NCI-H460 (cell line): Measurements from ENCODE around the gene EEA1. TPM values are rescaled to one million over a fixed set of nuclear protein-coding genes. Genes with fewer than 3 reads are reported as not detected.

ENCODE experiments used
- DNase-seq: peaks from one replicate; pipeline ENCODE4 v3.0.0-alpha.2; 2016; ENCODE audit warnings: low read depth; ENCODE audit errors: extremely low read depth
- total RNA-seq: library from RNA; depleted of rRNA; stranded (reverse); fragments of >200 nt; shearing (Covaris generic); gene quantifications from 2 replicates; pipeline ENCODE4 v1.2.3, GENCODE V29; 2014

EEA1 gene
- total RNA-seq, 1 experiment from 2014 or later, result 11.7 TPM

DNA sequence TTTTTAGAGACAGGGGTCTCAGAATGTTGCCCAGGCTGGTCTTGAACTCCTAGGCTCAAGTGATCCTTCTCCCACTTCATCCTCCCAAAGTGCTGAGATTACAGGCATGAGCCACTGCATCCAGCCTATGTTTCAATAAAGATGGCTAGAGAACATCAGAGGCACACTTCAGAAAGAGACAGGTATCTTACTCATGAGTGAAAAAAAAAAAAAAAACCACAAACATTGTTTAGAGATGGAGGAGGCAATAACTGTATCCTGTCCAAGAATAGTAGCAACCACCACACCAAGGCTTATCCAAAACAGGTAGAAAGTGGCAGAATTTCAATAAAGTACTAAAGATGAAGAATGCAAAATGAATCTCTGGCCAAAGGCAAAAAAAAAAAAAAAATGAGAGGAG is 30.3 kb downstream of the EEA1 start:
- DNase-seq, result no peak

DNA sequence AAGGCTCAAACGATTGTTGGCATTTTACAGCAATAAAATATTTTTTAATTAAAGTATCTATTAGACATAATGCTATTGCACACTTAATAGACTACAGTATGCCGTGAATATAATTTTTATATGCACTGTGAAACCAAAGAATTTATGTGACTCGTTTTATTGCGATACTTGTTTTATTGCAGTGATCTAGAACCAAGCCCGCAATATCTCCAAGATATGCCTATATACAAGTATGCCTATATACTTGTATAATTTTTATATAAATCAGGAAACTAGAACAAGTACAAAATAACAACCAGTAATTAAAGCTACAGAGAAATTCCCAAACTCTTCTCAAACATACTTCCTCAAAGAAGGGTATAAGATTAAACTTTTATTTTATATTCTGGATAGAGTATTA is 31.3 kb downstream of the EEA1 start:
- no peak for DNase-seq

- no peak for DNase-seq
These were observed 38.4 kb downstream of the EEA1 start for GRCh38 chr12:92890601-92891106.

DNA sequence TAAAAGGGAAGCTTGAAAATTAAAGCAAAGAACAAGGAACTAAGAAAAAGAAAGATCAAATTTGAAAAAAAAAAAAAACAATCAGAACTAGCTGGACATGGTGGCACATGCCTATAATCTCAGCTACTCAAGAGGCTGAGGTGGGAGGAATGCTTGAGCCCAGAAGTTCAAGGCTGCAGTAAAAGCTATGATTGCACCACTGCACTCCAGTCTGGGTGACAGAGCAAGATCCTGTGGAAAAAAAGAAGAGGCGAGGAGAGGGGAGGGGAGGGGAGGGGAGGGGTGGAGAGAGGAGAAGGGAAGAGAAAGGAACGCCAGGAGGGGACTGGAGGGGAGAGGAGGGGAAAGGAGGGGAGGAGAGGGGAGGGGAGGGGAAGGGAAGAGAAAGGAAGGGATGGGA is 43.0 kb downstream of the EEA1 start:
- DNase-seq, result no peak

DNA sequence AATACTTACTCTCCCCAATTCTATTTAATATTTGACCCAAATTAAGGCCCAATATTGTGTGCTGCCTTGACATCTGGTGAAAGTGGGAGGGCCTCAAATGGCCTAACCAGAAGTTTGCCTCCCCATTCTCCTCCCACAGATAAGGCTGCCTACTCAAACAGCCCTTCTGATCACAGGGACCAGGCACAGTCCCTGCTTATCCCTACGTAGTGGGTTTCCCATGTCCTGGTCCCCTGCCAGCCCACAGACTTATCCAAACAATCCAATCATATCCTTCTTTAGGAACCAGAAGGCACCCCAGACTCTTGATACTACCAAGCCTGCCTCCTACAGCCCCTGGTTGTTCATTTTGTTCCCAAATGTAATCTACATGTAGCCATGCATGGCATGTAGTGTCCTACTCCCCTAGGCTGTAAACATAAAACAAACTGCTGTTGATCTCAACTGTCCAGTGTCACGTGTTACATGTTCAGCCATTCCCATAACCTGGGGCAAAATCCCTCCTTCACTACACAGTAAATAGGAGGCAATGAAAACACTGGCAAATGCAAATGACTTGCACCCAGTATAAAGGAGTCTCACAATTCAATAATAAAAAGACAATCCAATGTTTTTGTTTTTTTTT is 49.3 kb downstream of the EEA1 start:
- DNase-seq, result no peak

- DNase-seq, result no peak
These were observed 51.2 kb downstream of the EEA1 start for GRCh38 chr12:92877904-92878303.

DNA sequence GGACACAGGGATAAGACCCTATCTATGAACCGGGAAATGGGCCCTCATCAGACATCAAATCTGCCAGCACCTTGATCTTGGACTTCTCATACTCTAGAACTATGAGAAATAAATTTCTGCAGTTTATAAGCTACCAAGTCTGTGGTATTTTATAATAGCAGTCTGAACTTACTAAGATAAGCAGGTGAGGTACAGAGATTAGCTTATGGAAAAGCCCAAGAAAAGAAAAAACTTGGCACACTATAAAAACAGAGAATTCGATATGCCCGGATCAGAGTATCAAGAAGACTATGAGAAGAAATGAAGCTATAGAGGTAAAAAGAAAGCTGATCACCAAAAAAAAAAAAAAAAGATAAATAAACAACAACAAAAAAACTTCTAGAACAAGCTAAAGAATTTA is 52.6 kb downstream of the EEA1 start:
- no peak for DNase-seq

GRCh38 chr12:92871116-92871515 is 58.0 kb downstream of the EEA1 start:
- DNase-seq, result no peak

DNA sequence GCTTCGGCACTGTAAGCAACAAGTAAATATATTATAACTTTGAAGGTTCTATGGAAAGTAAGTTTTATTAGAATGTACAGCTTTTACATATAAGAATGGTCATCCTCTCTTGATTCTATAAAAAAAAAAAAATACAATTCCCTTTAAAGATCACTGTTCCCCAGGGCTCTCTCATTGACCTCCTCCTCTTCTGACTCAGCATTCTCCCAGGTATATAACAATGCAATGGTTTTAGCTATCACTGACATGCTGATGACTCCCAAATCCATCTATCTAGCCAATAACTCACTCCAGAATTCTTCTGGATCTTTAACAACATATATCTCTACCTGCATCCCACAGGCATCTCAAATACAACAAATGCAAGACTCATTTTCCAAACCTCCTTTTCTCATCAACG is 62.7 kb downstream of the EEA1 start:
- DNase-seq, result no peak

DNA sequence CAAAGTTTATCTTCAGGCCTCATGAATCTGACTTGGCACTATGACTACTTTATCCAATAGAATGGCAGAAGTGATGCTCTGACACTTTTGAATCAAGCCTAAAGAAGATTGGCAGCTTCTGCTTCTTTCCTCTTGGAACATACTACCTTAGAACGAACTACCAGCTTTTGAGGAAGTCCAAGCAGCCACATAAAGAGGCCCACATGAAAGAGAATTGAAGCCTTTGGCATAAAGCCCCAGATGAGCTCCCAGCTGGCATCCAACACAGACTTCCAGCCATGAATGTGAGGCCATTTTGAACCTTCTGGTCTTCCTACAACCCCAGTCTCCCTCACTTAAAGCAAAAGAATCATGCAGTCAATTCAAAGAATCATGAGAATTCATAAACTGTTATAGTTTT is 65.8 kb downstream of the EEA1 start:
- DNase-seq, result no peak

DNA sequence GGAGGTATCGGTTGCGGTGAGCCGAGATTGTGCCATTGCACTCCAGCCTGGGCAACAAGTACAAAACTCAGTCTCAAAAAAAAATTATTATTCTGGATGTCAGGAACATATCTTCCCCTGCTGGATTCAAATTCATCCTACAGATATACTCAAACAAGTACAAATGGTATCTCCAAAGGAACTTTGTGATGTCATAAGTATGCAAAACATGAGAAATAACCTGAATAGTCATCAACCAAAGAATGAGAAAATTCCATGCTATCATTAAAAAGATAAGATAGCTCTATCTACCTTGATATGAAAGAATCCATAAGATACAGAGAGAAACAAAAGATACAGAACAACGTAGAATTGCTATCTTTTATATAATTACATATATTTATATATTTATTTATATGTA is 67.7 kb downstream of the EEA1 start:
- DNase-seq, result no peak

DNA sequence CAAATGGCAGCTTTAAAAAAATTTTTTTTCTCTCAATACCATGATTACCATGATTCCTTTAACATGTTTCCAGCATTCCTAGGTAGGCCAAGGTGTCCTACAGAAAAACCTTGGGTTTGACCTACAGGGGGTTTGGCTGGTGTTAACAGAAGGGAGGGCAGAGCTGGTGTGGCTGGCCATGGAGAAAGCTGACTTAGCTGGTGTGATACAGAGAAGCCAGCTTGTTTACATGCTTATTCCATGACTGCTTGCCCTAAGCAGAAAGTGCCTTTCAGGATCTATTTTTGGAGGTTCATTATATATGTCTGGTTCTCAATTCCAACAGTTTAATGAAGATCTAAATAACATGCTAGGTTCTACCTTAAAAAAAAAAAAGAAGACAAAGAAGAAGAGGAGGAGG is 68.6 kb downstream of the EEA1 start:
- DNase-seq, result no peak

- no peak for DNase-seq
These were observed 69.3 kb downstream of the EEA1 start for GRCh38 chr12:92859650-92860386.

- no peak for DNase-seq
These were observed 71.3 kb downstream of the EEA1 start for GRCh38 chr12:92857818-92858217.

DNA sequence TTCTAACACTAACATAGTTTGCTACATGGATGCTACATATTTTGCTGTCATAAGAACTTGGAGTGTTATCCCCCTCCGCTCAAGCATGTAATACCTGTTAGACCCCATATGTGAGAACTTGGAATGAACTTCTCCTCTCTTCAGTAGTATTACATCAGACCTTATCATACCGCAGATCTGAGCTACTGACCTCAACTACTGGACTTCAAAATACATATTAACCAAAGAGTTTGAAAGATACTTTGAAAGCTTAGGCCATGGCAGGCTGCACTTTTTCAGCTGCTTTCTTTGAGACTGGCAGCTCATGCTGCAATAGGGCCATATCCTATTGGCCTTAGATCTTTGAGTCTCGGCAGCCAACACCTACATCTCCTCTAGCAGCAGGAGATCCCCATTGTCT is 74.8 kb downstream of the EEA1 start:
- DNase-seq, result no peak

DNA sequence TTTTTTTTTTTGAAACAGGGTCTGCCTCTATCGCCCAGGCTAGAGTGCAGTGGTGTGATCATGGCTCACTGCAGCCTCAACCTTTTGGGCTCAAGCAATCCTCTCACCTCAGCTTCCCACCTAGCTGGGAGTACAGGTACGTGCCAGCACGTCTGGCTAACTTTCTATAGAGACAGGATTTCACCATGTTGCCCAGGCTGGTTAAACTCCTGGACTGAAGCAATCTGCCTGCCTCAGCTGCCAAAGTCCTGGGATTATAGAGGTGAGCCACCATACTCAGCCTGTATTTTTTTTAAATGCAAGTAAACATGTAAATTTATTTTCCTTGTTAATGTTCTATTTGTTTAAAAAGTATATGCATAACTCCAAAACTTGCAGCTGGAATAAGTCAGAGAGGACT is 80.4 kb downstream of the EEA1 start:
- DNase-seq, result no peak

- no peak for DNase-seq
These were observed 81.7 kb downstream of the EEA1 start for GRCh38 chr12:92847368-92847767.

- DNase-seq, result no peak
These were observed 83.8 kb downstream of the EEA1 start for GRCh38 chr12:92845329-92845728.

DNA sequence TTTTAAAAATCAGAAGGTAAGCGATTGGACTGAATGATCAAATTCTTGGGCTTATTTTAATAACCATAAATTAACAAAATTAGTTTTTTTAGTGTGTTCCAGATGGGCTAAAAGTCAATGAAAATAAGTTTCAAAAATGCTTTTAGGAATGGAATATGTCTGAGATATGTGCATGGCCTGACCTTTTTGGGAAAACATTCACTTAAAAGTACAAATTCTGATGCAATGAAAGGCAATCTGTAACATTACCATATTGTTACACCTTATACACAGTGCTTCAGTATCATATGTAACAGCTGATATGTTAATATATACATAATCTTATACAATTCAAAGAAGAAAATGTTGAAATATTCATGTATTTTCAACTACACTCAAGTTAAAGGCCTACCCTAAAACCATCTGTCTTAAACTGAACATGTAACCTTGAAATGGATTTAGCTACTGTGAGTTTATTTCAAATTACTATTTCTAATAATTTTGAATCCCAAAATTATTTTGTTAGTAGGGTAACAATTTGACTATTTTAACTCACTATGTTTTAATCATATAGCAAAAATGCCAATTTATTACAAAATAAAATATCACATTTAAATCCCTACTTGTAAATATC is 84.8 kb downstream of the EEA1 start:
- peak; percentile 40 for DNase-seq

- DNase-seq, result no peak
These were observed 99.3 kb downstream of the EEA1 start for GRCh38 chr12:92829686-92830282.

GRCh38 chr12:92828565-92828964 is 100.5 kb downstream of the EEA1 start:
- DNase-seq, result no peak
